Measurements from ENCODE around the gene POU2F3.

POU2F3 gene

DNA sequence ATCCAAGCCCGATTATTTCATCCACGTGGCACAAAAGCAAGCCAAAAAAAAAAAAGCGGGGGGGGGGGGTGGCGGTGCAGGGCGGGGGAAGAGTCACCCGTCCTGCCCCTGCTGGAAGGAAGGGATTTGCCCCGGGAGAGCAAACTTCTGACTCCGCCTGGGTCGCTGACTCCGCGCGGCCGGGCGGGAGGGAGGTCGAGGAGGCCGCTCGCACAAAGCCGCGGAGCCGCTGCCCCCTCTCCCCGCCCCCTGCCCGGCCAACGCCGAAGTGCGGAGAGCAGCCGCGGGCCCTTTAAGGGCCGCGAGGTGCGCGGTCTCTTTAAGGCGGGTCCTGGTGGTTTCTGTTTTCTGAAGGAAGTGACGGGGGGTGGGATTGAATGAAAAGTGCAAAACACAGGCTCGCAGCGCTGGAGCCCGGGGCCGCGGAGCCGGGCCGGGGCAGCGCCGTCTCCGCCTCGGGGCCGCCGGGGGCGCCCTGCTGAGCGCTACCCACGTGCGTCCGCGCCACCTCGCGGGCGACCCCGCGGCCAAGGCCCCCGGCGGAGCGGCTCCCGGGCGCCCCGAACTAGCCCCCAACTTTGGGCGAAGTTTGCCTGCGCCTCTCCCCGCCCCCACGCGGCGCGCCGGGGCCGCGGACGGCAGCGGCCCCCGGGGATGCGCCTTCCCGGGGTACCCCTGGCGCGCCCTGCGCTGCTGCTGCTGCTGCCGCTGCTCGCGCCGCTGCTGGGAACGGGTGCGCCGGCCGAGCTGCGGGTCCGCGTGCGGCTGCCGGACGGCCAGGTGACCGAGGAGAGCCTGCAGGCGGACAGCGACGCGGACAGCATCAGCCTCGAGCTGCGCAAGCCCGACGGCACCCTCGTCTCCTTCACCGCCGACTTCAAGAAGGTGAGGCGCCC lies 29.1 kb upstream of the POU2F3 start, which contains the start of gene OAF:
Gene OAF, plus strand, starts transcription at position 407 of the 896 bp plus-strand sequence. Its CDS starts 248 bp downstream, at position 655.
- no peak for DNase-seq

GRCh38 chr11:120211522-120212258 lies 28.2 kb upstream of the POU2F3 start:
- DNase-seq, result no peak

GRCh38 chr11:120212259-120212878 lies 27.6 kb upstream of the POU2F3 start:
- no peak for DNase-seq

- no peak for DNase-seq
Observed at GRCh38 chr11:120212926-120213325, 27.0 kb upstream of the POU2F3 start.

- no peak for DNase-seq
Observed at GRCh38 chr11:120214581-120214980, 25.4 kb upstream of the POU2F3 start.

- DNase-seq, result no peak
Observed at GRCh38 chr11:120215634-120216033, 24.3 kb upstream of the POU2F3 start.

DNA sequence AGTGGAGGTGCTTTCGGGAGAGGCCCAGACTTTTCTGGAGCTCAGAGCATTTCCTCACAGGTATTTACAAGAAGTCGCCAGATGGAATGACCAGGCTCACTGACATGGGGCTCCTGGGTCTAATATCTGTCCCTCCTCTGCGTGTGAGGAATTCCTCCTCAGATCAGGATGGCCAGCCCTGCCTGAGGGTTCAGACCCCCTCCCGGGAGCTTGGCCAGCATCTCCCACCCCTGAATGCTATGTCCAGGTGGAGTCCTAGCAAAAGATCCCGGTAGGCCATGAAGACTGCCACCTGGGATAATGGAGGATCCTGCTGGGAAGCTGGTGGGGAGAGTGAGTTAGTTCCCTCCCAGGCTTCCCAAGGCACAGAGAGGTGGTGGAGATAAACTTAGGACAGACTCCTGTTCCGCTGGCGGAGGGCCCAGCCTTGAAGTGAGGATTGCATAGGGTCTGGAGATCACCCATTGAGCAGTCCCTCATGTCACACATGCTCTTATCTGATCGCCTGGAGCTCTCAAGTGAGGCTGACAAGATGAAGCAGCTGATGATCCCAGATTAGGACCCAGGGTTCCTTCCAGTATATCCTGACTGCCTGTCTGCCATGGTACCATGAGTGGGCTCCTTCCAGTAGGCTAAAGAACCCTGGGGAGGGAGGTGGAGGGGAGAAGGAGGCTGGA lies 23.4 kb upstream of the POU2F3 start:
- no peak for DNase-seq

DNA sequence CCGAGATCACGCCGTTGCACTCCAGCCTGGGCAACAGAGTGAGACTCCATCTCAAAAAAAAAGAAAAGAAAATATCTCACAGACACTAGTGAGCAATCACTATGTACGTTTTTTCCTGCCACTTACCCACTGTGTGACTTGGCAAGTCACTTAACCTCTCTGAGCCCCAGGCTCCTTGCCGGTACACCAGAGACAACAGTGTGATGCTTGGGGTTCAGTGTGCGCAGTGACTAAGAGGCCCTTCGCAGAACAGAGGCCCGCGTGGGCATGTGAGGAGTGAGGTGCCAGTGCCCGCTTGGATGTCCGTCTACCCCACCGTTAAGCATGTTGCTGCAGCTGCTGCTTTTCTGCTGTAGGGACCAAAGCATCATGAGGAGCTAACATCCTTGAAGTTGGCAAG lies 22.4 kb upstream of the POU2F3 start:
- no peak for DNase-seq

DNA sequence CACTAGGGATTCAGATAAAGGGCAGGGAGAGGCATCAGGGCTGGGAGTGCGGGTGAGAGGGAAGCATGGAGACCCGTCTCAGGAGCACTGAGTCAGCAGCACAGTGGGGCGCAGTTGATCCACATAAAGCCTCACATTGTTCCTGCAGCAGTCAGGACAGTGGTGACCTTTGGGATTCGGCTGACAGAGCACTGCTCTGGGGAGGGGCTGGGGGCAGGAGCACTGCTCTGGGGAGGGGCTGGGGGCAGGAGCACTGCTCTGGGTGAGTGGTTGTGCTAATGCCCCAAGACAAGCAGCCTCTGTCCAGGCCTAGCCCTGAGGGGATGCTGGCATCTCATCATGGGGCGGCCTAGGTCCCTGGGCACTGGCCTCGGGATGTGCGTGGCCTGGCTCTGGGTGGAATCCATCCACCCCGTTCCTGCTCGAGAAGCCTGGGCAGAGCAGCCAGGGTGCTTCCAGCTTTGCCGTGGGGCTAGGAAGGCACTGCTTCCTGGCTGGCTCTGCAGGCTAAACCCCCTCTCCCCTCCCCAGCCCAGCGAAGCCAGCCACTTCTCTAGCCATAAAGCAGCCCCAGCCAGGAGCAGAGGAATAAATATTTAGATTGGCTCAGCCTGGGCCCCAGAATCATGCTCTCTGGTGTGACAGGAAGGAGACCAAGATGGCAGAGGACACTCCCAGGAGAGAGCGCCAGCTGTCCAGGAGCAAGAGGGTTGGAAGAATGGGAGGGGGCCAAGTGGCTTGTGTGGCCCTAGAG lies 21.8 kb upstream of the POU2F3 start:
- DNase-seq, result no peak

DNA sequence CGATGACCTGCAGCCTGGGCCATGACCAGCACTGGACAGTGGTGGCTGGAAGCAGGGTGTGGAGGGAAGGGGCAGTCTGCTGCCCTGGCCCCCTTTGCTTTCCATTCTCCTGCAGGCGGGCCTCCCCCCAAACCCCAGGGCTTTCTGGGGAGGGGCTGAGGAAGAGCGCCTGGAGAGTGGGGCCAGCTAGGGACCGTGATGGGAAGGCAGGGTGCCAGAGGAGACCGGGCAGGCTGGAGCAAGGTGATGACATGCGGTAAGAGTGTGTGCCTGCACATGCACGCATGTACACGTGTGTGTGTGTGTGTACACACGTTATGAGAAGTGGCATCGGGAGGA lies 21.3 kb upstream of the POU2F3 start:
- DNase-seq, result no peak

DNA sequence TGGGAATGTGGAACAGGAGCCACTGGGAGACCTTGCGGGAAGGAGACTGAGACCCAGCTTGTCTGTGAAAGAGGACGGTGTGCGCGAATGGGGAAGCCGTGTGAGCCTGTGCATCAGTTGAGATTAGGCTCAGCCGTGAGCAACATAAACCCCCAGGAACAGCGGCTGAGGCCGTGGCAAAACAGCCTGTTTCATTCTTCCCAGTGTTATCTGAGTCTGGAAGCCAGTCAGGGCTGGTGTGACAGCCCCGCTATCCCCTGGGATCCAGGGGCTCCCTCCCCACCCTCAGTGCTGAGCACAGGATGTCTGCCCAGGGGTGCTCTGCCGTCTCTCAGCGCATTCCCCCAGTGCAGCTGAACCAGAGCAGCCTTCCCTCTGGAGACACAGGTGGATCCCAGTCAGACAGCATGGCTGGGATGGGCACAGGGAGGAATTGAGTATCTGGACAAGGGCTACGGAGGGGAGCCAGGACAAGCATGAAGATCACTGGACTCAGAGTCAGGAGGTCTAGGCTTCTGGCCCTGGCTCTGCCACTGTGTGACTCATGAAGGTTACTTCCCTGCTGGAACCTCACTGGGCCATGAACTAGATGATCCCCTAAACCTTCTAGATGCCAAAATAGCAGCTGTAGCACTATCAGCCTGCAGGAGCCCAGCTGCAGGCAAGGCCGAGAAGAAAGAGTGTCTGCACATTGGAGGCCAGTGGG lies 20.6 kb upstream of the POU2F3 start:
- DNase-seq, result no peak

- DNase-seq, result no peak
Observed at GRCh38 chr11:120219938-120220746, 19.8 kb upstream of the POU2F3 start.

- no peak for DNase-seq
Observed at GRCh38 chr11:120220747-120221037, 19.2 kb upstream of the POU2F3 start.

DNA sequence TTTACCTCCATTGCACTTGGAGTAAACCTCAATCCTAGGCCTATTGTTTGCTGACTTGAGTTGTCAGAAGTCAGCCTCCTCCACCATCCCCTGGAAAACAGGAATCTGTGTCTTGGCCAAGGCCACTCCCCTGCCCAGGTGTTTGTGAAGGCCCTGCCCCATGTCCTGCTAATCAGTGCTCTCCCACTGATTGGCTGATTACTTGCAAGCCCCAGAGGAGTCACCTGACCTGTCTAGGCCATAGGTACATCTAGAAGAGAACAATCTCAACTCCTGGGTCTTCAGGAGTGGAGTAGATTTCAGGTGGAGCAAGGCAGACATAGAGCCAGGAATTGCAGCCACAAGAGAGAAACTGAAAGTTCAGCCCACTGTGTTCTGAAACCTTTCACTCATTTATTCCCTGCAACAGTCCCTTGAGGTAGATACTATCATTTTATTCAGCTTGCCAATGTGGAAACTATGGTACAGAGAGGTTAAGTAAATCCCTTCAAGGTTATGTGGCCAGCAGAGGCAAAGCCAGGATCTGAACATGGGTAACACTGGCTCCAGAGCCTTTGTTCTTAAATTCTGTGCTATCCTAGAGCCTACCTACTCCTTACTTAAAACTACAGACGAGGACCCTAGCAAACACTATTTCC lies 18.7 kb upstream of the POU2F3 start:
- DNase-seq, result no peak

- DNase-seq, result no peak
Observed at GRCh38 chr11:120222916-120223315, 17.0 kb upstream of the POU2F3 start.

DNA sequence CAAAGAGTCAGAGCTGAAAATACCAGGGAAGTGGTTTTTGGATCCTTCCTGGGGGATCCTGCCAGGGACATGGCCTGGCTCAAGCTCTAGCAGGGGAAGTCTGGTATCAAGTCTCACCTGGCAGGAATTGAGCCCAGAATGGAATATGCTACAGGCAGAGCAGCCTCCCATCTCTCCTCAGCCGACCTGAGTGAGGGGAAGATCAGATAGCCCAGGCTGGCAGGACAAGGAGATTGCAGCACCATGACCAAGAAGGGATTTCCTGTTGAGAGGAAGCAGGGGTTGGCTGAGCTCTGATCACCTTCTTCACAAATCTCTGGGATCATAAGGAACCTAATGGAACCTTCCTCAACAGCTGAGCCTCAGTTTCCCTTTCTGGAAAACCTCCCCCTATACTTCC lies 16.1 kb upstream of the POU2F3 start:
- no peak for DNase-seq

GRCh38 chr11:120224361-120224760 lies 15.6 kb upstream of the POU2F3 start:
- no peak for DNase-seq

DNA sequence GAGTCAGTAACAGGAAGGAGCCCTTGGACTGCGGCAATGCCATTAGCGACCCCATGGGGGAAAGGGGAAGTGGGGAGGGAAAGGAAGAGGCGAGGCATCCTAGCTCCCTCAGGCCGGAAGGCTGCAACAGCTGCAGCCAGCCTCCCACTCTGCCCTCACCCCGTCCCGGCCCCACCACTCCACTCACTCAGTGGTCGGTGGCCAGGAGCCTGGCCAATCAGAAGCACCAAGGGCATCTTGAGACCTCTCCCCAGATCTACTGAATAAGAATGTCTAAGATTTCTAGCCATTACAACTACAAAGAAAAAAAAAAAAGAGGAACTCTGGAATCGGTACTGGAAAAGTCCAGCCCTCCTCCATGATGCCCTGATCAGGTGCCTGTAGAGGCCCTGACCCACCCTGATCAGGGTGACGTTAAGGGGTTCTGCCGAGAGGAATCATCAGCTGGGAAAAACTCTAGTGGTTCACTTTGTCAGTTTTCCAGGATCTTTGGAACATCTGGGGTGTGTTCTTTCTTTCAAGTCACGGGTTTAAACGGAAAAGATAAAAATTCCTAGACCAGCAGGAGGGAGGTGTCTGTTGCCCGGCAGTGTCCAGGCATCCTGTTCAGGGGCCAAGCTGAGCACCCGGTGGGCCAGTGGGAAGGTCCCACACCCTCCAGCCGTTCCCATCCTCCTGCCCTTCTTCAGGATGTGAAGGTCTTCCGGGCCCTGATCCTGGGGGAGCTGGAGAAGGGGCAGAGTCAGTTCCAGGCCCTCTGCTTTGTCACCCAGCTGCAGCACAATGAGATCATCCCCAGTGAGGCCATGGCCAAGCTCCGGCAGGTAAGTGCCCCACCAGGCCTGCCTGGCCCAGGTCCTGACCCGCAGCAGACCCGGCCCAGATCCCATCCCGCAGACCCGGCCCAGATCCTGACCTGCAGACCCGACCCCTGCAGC lies 14.7 kb upstream of the POU2F3 start:
- DNase-seq, result no peak

GRCh38 chr11:120226242-120226641 lies 13.7 kb upstream of the POU2F3 start:
- DNase-seq, result no peak

Measured in SIG-M5 (cell line).